GM12873 (cell line): ENCODE data around the gene RERE.

Source experiments
- TF ChIP-seq, protein P1 (sequence below): IDR thresholded peaks from 2 replicates; pipeline ENCODE4 v1.5.1; 2012; ENCODE audit warnings: low read depth, mild to moderate bottlenecking, moderate library complexity, low read length, control low read depth; ENCODE audit not compliant: insufficient read depth; ENCODE audit errors: missing control alignments

RERE gene

GRCh38 chr1:8407652-8408051 is 409.8 kb downstream of the RERE start:
- TF ChIP-seq, protein P1, sequence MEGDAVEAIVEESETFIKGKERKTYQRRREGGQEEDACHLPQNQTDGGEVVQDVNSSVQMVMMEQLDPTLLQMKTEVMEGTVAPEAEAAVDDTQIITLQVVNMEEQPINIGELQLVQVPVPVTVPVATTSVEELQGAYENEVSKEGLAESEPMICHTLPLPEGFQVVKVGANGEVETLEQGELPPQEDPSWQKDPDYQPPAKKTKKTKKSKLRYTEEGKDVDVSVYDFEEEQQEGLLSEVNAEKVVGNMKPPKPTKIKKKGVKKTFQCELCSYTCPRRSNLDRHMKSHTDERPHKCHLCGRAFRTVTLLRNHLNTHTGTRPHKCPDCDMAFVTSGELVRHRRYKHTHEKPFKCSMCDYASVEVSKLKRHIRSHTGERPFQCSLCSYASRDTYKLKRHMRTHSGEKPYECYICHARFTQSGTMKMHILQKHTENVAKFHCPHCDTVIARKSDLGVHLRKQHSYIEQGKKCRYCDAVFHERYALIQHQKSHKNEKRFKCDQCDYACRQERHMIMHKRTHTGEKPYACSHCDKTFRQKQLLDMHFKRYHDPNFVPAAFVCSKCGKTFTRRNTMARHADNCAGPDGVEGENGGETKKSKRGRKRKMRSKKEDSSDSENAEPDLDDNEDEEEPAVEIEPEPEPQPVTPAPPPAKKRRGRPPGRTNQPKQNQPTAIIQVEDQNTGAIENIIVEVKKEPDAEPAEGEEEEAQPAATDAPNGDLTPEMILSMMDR = no peak

DNA sequence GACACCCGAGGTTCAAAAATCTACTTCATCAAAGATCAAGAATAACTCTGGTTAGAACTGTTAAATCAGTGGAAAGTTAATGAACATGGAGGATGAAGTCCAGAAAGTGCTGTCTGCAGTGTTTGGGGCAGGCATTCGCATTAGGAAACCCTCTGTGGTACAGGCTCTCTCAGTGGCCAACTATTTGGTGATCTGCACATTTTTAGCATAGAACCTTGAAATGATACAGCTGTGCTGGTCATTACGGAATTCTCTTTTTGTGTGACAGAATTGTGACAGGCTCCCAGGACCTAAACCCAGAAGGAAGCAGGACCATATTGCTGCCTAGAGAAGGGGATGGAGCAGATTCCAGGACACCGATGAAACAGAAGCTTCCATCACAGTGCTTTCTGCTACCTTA is 410.5 kb downstream of the RERE start:
- TF ChIP-seq, protein P1 = no peak

DNA sequence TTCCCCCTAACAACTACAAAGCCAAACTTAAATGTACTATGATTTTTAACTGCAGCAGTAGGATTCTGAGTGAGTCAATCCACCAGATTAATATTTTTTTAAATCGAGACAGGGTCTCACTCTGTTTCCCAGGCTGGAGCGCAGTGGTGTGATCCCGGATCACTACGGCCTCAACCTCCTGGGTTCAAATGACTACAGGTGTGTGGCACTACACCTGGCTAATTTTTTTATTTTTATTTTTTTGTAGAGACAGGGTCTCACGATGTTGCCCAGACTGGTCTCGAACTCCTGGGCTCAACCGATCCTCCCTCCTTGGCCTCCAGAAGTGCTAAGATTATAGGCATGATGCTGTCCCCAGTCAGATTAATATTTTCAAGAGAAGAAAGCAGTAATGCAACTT is 411.4 kb downstream of the RERE start:
- TF ChIP-seq, protein P1 = no peak

DNA sequence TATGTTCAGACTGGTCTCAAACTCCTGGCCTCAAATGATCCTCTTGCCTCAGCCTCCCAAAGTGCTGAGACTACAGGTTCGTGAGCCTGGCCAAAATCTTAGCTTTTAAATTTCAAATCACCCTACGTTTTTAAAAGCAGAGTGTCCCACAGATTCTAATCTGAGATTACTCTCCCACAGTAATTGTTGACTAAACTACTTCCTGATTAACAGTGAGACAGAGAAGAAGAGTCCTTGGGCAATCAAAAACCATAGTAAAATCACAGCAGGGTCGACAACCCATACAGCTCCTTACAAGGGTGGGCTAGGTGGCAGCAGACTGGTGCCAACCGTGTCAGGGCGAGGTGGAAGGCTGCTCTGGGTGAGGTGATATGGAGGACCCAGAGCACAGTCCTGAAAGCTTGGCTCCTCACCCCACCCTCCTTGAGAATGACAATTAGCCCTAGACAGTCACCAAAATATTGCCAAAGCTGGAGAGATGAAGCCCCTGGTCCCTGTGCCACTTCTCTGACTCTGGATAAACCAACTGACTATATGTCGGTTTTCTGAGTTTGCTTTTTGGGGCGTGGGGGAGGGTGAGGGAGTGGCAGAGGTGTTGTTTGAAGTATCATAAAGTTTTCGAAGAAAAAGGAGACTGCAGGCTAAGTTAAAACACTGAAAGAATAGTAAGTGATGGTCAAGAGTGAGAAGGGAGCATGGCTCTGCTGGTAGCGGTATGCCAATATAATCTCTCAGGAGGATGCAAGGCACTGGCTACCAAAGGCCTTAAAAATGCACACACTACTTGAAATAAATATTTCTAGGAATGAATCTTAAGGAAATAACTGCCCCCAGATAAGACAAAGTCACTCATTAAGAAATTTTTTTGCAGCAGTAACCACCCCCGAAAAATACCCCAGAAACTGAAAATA is 412.7 kb downstream of the RERE start:
- TF ChIP-seq, protein P1 = no peak

GRCh38 chr1:8402109-8402710 is 415.2 kb downstream of the RERE start:
- TF ChIP-seq, protein P1 = no peak

DNA sequence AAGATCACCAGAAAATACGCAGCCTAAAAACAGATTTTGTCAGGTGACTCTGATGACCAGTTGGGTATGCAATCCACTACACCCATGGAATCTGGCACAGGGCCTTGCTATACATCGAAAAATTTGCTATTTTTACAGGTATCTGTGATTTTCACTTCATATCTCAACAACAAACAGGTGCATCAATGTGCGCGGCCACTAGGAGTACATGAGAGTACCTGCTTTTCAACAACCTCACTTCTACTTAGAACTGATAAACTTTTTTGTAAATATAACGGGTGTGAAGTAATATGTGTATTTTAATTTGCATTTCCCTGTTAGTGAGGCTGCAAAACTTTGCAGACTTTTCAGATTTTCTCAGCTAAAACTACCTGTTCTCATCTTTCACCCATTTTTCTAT is 418.8 kb downstream of the RERE start:
- TF ChIP-seq, protein P1 = peak; percentile 36

DNA sequence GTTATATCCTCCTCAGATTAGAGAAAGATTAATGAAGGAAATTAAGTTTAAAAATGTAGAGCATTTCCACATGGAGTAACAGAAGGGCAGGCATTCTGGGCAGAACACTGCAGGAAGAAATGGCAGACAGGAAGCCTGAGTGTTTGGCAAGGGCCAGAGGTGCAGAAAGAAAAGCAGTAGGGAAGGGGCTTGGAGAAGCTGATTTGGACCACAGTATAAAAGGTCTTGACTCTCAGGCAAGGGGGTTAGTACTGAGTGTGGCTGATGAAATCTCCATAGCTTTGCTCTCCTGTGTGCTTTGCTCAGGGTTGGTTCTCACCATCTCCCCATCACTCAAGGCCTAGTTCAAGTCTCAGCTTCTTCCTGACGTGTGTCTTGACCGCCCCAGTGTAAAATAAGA is 419.4 kb downstream of the RERE start:
- TF ChIP-seq, protein P1 = no peak
